C4-2B (cell line): ENCODE measurements around the gene SLAMF9.
"Not testable (repeated sequence)": the region's sequence is repeated elsewhere in the genome, so short reads cannot be mapped to it uniquely, and the experiment has no call there.

Experiments used
- H3K27ac ChIP-seq: fragments of 450-650 bp; 2 replicates; pipeline ENCODE4 v1.5.1; 2017
- CTCF ChIP-seq: fragments of 450-650 bp; conservative IDR thresholded peaks from 2 replicates; pipeline ENCODE4 v1.5.1; 2017; ENCODE audit warnings: mild to moderate bottlenecking
- ZFX ChIP-seq: fragments of 450-650 bp; IDR thresholded peaks from 2 replicates; pipeline ENCODE4 v1.6.1; 2017

The SLAMF9 gene

DNA sequence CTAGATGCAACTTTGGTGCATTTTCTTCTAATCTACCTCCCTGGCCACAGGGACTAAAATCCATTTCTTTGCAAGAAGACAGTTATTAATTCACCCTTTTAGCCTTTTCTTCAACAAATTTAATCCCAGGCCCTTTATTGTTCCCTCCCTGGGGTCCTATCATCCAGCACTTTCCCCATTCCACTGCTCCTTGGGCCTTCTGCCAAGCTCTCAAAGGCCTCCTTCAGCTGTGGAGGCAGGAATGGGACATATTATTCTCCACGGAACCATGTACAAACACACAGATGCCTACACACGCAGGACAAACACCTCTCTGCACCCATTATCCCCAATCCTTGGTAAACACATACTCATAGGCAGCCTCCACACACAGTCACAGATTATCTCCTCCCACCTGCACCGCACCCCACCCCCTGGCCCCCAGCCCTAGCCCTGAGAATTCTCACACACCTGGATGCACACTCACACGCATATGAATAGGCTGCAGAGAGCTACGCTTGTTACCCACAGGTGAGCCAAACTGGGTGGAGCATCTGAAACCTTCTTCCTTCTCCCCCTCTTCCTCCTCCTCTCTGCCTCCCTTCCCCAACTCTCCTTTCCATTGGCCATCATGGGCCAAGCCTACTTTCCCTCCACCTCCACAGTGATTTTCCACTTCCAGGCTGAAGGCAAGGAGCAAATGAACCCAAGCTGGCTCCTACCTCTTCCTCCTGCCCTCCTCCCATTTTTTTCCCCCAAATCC, 40.4 kb downstream of the SLAMF9 start:
- no peak for TF ChIP-seq CTCF
- TF ChIP-seq ZFX = no peak
- H3K27ac ChIP-seq = no peak overlapping the region

- TF ChIP-seq CTCF (no peak), ZFX (no peak)
- no peak overlapping the region for H3K27ac ChIP-seq
These were observed 42.5 kb downstream of the SLAMF9 start for GRCh38 chr1:159911326-159912070.

GRCh38 chr1:159908031-159908940, 45.8 kb downstream of the SLAMF9 start:
- H3K27ac ChIP-seq = no peak overlapping the region
- no peak for TF ChIP-seq ZFX
- no peak for TF ChIP-seq CTCF

DNA sequence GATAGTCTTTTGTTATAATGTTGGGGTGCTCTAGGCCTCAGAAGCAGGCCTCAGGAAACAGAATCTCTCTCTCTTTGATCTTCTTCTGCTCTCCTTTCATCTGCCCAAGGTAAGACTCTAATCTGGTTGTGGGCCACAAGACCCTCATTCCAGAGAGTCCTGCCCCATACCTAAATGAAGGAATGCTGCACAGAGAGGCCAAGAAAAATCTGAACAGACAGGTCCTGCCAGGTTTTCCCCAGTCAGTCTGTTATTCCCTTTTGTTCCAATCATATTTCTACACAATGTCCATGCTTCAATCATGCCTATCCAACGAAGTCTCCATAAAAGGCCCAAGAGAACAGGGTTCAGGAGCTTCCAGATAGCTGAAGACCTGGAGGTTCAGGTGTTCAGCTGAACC, 47.1 kb downstream of the SLAMF9 start:
- no peak overlapping the region for H3K27ac ChIP-seq
- TF ChIP-seq ZFX (no peak), CTCF (no peak)

GRCh38 chr1:159904036-159904435, 50.0 kb downstream of the SLAMF9 start:
- not testable (repeated sequence) for H3K27ac ChIP-seq

GRCh38 chr1:159902541-159902940, 51.5 kb downstream of the SLAMF9 start:
- TF ChIP-seq ZFX (no peak), CTCF (no peak)

More at GRCh38 chr1:159902541-159902940, 51.5 kb downstream of the SLAMF9 start:
- H3K27ac ChIP-seq = no peak overlapping the region
